ENCODE measurements around the gene CNGB1.

DNA sequence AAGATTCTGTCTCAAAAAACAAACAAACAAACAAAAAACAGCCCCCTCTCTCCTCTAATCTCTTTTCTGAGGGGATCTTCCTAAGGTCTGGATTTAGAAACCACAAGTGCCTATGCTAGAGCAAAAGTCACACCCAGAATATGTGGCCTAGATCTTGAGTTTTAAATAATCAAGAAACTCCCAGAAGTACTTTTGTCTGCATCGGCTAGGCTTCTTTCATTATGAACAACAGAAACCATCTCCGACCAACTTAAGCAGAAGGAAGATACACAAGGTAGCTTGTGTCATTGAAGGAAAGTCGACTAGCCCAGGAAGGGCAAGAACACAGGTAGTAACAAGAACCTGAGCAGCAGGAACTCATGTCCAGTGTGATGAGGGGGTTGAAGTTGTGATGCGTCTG lies 94.7 kb downstream of the CNGB1 start:
- TF ChIP-seq POLR2A (IDR thresholded peaks at IDR 0.05), result no peak
- TF ChIP-seq, protein P1, sequence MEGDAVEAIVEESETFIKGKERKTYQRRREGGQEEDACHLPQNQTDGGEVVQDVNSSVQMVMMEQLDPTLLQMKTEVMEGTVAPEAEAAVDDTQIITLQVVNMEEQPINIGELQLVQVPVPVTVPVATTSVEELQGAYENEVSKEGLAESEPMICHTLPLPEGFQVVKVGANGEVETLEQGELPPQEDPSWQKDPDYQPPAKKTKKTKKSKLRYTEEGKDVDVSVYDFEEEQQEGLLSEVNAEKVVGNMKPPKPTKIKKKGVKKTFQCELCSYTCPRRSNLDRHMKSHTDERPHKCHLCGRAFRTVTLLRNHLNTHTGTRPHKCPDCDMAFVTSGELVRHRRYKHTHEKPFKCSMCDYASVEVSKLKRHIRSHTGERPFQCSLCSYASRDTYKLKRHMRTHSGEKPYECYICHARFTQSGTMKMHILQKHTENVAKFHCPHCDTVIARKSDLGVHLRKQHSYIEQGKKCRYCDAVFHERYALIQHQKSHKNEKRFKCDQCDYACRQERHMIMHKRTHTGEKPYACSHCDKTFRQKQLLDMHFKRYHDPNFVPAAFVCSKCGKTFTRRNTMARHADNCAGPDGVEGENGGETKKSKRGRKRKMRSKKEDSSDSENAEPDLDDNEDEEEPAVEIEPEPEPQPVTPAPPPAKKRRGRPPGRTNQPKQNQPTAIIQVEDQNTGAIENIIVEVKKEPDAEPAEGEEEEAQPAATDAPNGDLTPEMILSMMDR (IDR thresholded peaks at IDR 0.05), result no peak

Measured in prostate gland (tissue), 2 donors.